GM12878 (cell line): ENCODE data around the gene USP11. TPM values are rescaled to one million over a fixed set of nuclear protein-coding genes. Genes with fewer than 3 reads are reported as not detected.

Source experiments
- ATAC-seq: fragments of 200-7000 bp; cut with Tn5 transposase; 3 replicates; pipeline ENCODE4 v1.9.1; 2020; ENCODE audit warnings: mild to moderate bottlenecking, moderate library complexity
- BruUV-seq: library from RNA; stranded (reverse); fragments of 400-500 nt; replicated peaks from 2 replicates; lab custom pipeline; 2021; lab: Mats Ljungman, UMichigan
- CTCF ChIA-PET: fragments of 300-600 bp; sonication (Branson Sonifier 250); formaldehyde crosslinking; extraction: SDS; loops from one replicate; lab custom pipeline; 2021; ENCODE audit warnings: inconsistent platforms; lab: Yijun Ruan, JAX
- POLR2A ChIA-PET: fragments of 350-600 bp; formaldehyde crosslinking; extraction: SDS; loops from one replicate; lab custom pipeline; 2021; ENCODE audit warnings: inconsistent platforms; lab: Charles Lee
- RAD21 ChIA-PET: fragments of 300-600 bp; sonication (Branson Sonifier 250); formaldehyde crosslinking; loops from one replicate; lab custom pipeline; 2023; ENCODE audit warnings: antibody characterized with exemption; ENCODE audit not compliant: unreplicated experiment; lab: Charles Lee
- SMC1A ChIA-PET: fragments of 300-600 bp; sonication (Branson Sonifier 250); formaldehyde crosslinking; loops from one replicate; lab custom pipeline; 2023; ENCODE audit not compliant: unreplicated experiment, uncharacterized antibody; lab: Charles Lee
- DNase-seq: peaks from one replicate; pipeline ENCODE4 v3.0.0-alpha.2; 2011; ENCODE audit warnings: low read depth, low spot score
- FAIRE-seq: peaks from 3 replicates; lab custom pipeline; 2011; peaks lifted over from hg19 to GRCh38; lab: Jason Lieb, UNC
- H2AFZ ChIP-seq: 2 replicates; pipeline ENCODE4 v1.6.0; 2011; ENCODE audit warnings: low read depth, low read length, control low read depth; ENCODE audit not compliant: control insufficient read depth
- H3K27ac ChIP-seq: 2 replicates; pipeline ENCODE4 v1.5.1; 2011; ENCODE audit warnings: control low read depth; ENCODE audit not compliant: control insufficient read depth, insufficient read depth
- H3K27me3 ChIP-seq, 2 experiments: replicated peaks in 1 of 2; 2 replicates each; pipeline versions ENCODE4 v1.6.0 to v1.6.1; 2011; ENCODE audit warnings: low read length in 1 of 2; ENCODE audit not compliant: control insufficient read depth in 2 of 2, insufficient read depth in 2 of 2
- H3K36me3 ChIP-seq, 2 experiments: 2 replicates each; pipeline ENCODE4 v1.5.1; 2011; ENCODE audit warnings: low read length in 1 of 2; ENCODE audit not compliant: control insufficient read depth in 2 of 2, insufficient read depth in 2 of 2
- H3K4me1 ChIP-seq: 2 replicates; pipeline ENCODE4 v1.6.1; 2011; ENCODE audit warnings: mild to moderate bottlenecking, low read length, moderate library complexity, mixed read lengths; ENCODE audit not compliant: control insufficient read depth, insufficient read depth
- H3K4me2 ChIP-seq: 2 replicates; pipeline ENCODE4 v1.6.0; 2011; ENCODE audit warnings: control low read depth; ENCODE audit not compliant: control insufficient read depth, insufficient read depth
- H3K4me3 ChIP-seq: fragments of 200-600 bp; sonication (generic); 2 replicates; pipeline ENCODE4 v1.5.1; 2016
- H3K79me2 ChIP-seq: 2 replicates; pipeline ENCODE4 v1.6.0; 2011; ENCODE audit warnings: low read length; ENCODE audit not compliant: control insufficient read depth, insufficient read depth
- H3K9ac ChIP-seq: 2 replicates; pipeline ENCODE4 v1.8.0; 2011; ENCODE audit warnings: low read length, control low read depth, mixed read lengths; ENCODE audit not compliant: control insufficient read depth, insufficient read depth
- H3K9me3 ChIP-seq: replicated peaks from 3 replicates; pipeline ENCODE4 v1.5.1; 2011; ENCODE audit warnings: mild to moderate bottlenecking, low read length; ENCODE audit not compliant: control insufficient read depth, insufficient read depth
- H4K20me1 ChIP-seq: 2 replicates; pipeline ENCODE4 v1.6.0; 2011; ENCODE audit not compliant: control insufficient read depth, insufficient read depth
- CBFB ChIP-seq: IDR thresholded peaks from 2 replicates; pipeline ENCODE4 v1.6.1; 2016; ENCODE audit warnings: antibody characterized with exemption, low read depth
- CHD2 ChIP-seq: IDR thresholded peaks from 2 replicates; pipeline ENCODE4 v1.6.1; 2011; ENCODE audit warnings: low read depth, low read length, improper control_type of control experiment, borderline replicate concordance
- EGR1 ChIP-seq, 2 experiments: IDR thresholded peaks; 1 replicate in 1 of 2; 2 replicates in 1 of 2; pipeline ENCODE4 v1.6.1; 2011 to 2012; ENCODE audit warnings: low read depth in 2 of 2, low read length in 2 of 2, borderline replicate concordance in 1 of 2, mild to moderate bottlenecking in 1 of 2, moderate library complexity in 1 of 2
- EP300 ChIP-seq, 2 experiments: fragments of 150-350 bp in 1 of 2; IDR thresholded peaks; 2 replicates each; pipeline ENCODE4 v1.6.1; 2011 to 2012; ENCODE audit warnings: low read depth in 2 of 2, low read length in 2 of 2, borderline replicate concordance in 1 of 2, improper control_type of control experiment in 1 of 2, inconsistent platforms in 1 of 2; ENCODE audit not compliant: control insufficient read depth in 1 of 2
- GATAD2B ChIP-seq: fragments of 450-650 bp; conservative IDR thresholded peaks from 2 replicates; pipeline ENCODE4 v1.6.1; 2017; ENCODE audit warnings: low read depth, mild to moderate bottlenecking, moderate library complexity
- HDAC6 ChIP-seq: fragments of 200-600 bp; sonication (generic); IDR thresholded peaks from one replicate; pipeline ENCODE4 v1.8.0; 2017; ENCODE audit warnings: antibody characterized with exemption; ENCODE audit not compliant: unreplicated experiment
- JUNB ChIP-seq: IDR thresholded peaks from 2 replicates; pipeline ENCODE4 v1.6.1; 2016; ENCODE audit warnings: antibody characterized with exemption, mild to moderate bottlenecking
- KLF5 ChIP-seq: fragments of 450-650 bp; IDR thresholded peaks from 2 replicates; pipeline ENCODE4 v1.6.1; 2014; ENCODE audit warnings: mild to moderate bottlenecking; ENCODE audit not compliant: partially characterized antibody
- MTA2 ChIP-seq: fragments of 450-650 bp; IDR thresholded peaks from 2 replicates; pipeline ENCODE4 v1.6.1; 2016; ENCODE audit warnings: low read depth, mild to moderate bottlenecking, moderate library complexity
- MTA3 ChIP-seq: IDR thresholded peaks from 2 replicates; pipeline ENCODE4 v1.6.1; 2012; ENCODE audit warnings: low read length, inconsistent platforms, borderline replicate concordance
- NR2C1 ChIP-seq: fragments of 450-650 bp; IDR thresholded peaks from 2 replicates; pipeline ENCODE4 v1.6.1; 2017; ENCODE audit warnings: antibody characterized with exemption, mild to moderate bottlenecking, moderate library complexity
- NR2F1 ChIP-seq: fragments of 450-650 bp; conservative IDR thresholded peaks from 2 replicates; pipeline ENCODE4 v1.6.1; 2017; ENCODE audit warnings: mild to moderate bottlenecking
- POLR2A ChIP-seq: IDR thresholded peaks from 2 replicates; pipeline ENCODE4 v1.6.1; 2011; ENCODE audit warnings: low read depth, mild to moderate bottlenecking, low read length
- RAD21 ChIP-seq: IDR thresholded peaks from 2 replicates; pipeline ENCODE4 v1.6.1; 2011; ENCODE audit warnings: mild to moderate bottlenecking, low read depth, low read length, moderate library complexity; ENCODE audit not compliant: insufficient read depth
- RCOR1 ChIP-seq: conservative IDR thresholded peaks from 2 replicates; pipeline ENCODE4 v1.6.1; 2012; ENCODE audit warnings: low read depth, low read length, improper control_type of control experiment
- SMC3 ChIP-seq: IDR thresholded peaks from 2 replicates; pipeline ENCODE4 v1.6.1; 2011; ENCODE audit warnings: low read length, improper control_type of control experiment, borderline replicate concordance
- SP1 ChIP-seq: IDR thresholded peaks from one replicate; pipeline ENCODE4 v1.6.1; 2011; ENCODE audit warnings: low read depth, low read length
- TAF1 ChIP-seq: IDR thresholded peaks from 2 replicates; pipeline ENCODE4 v1.6.1; 2011; ENCODE audit warnings: mild to moderate bottlenecking, low read depth, low read length, borderline replicate concordance
- TARDBP ChIP-seq: IDR thresholded peaks from 2 replicates; pipeline ENCODE4 v1.6.1; 2016; ENCODE audit warnings: borderline replicate concordance
- ZNF687 ChIP-seq: fragments of 450-650 bp; IDR thresholded peaks from 2 replicates; pipeline ENCODE4 v1.6.1; 2017; ENCODE audit warnings: mild to moderate bottlenecking, moderate library complexity
- WGBS: methylation state at CpG from one replicate; pipeline ENCODE4 v1.1.6; 2016; ENCODE audit warnings: low lambda C conversion rate; ENCODE audit not compliant: insufficient replicate concordance, insufficient coverage; ENCODE audit errors: missing lambda C conversion rate; 5-methylcytosine and 5-hydroxymethylcytosine counted together
- in situ Hi-C: fragments of 300-500 bp; cut with MboI; formaldehyde crosslinking; loops from 9 replicates; pipeline ENCODE4 v1.14.3; 2018; ENCODE audit warnings: mixed read lengths
- intact Hi-C: fragments of 100-400 bp; cut with micrococcal nuclease; formaldehyde crosslinking; loops from one replicate; pipeline ENCODE4 v1.14.2; 2022; ENCODE audit not compliant: unreplicated experiment
- polyA plus RNA-seq, 11 experiments: library from polyadenylated mRNA; depleted of rRNA in 4 of 11; unstranded in 6 of 11; stranded (reverse) in 5 of 11; fragments of >200 nt; fragmentation: Nextera tagmentation in 4 of 11; fragmentation: Illumina TruSeq in 1 of 11; extraction: Ambion mirVana in 4 of 11; extraction: Trizol in 1 of 11; gene quantifications; 1 replicate in 1 of 11; 2 replicates in 10 of 11; pipeline versions ENCODE4 v1.2.1 to v1.2.3, GENCODE V29; 2011 to 2016; ENCODE audit warnings: inconsistent platforms in 2 of 11, missing spikeins in 2 of 11, low read depth in 1 of 11
- total RNA-seq, 4 experiments: library from RNA; depleted of rRNA in 3 of 4; stranded (reverse); fragments of >200 nt in 3 of 4; fragmentation: Illumina TruSeq in 1 of 4; extraction: Trizol in 1 of 4; gene quantifications; 2 replicates each; pipeline versions ENCODE4 v1.2.1 to v1.2.3, GENCODE V29; 2013 to 2021

Gene USP11
- total and polyA plus RNA-seq, 10 of the 15 experiments (the other 5 are each of a cell fraction or from before 2014, with no cell fraction given) = 3.3 to 44.0 (median 20.9) TPM

- ChIA-PET SMC1A (interaction anchor here (2.2 to 3.1 kb wide), 3 partner anchors 49 to 191 kb away, joined by 8 to 20 read pairs (median 8); partner anchors contain the start of genes NDUFB11 and RBM10), POLR2A (interaction anchor here (0.6 to 3.4 kb wide), 6 partner anchors 24 to 1440 kb away, joined by 3 to 25 read pairs (median 4); partner anchors contain the start of genes CDK16, NDUFB11 and USP11), CTCF (interaction anchor here (0.6 to 2.2 kb wide), 9 partner anchors 15 to 834 kb away, joined by 3 to 14 read pairs (median 3); partner anchors contain the start of genes CDK16, NDUFB11 and RBM10), RAD21 (interaction anchor here (0.8 to 2.0 kb wide), 7 partner anchors 24 to 242 kb away, joined by 3 to 8 read pairs (median 5); partner anchors contain the start of genes CDK16, NDUFB11 and RBM10)
- peaks cover 4 to 7% of the 10 kb centered on the region in 2 experiments; a peak in 2 of 4 replicates for H3K36me3 ChIP-seq
- H4K20me1 ChIP-seq = peaks cover 9% of the 10 kb centered on the region; the same call in 1 of the 2 replicates
- WGBS = 1% methylated on average over 41 of the region's 50 CpGs
- H3K9ac ChIP-seq = peak within 1 kb of the TSS; percentile 97
- peak within 1 kb of the TSS; percentile 79 for H2AFZ ChIP-seq
- no peaks in the 10 kb centered on the region for H3K27me3 ChIP-seq
- H3K9me3 ChIP-seq = no peaks in the 10 kb centered on the region
- intact Hi-C loops (loop anchor here (1.0 to 5.0 kb wide), 9 partner anchors 25 to 1754 kb away; partner anchors contain the start of genes CDK16, NDUFB11 and RBM10), in situ Hi-C loops (loop anchor here (5.0 to 10.0 kb wide), 2 partner anchors 194 to 461 kb away; partner anchors contain the start of genes ELK1 and UXT)
- H3K27ac ChIP-seq = peak within 1 kb of the TSS; percentile 89
- peak within 1 kb of the TSS; percentile 96 for H3K4me2 ChIP-seq
- H3K79me2 ChIP-seq = peaks cover 59% of the 10 kb centered on the region
- FAIRE-seq (peak; percentile 99), ATAC-seq (peak; percentile 84), DNase-seq (peak; percentile 97)
- TSS peak; percentile 60 for BruUV-seq
- peak within 1 kb of the TSS; percentile 91 for H3K4me3 ChIP-seq
- peaks cover 13% of the 10 kb centered on the region for H3K4me1 ChIP-seq
- no peak for TF ChIP-seq MTA2
- peak; percentile 79; the same call in 1 of the 2 replicates for TF ChIP-seq TAF1
- TF ChIP-seq RAD21 = peak; percentile 92
- TF ChIP-seq CBFB = peak; percentile 81; the same call in 1 of the 2 replicates
- TF ChIP-seq GATAD2B = peak; percentile 55; the same call in 1 of the 2 replicates
- TF ChIP-seq SP1 = peak; percentile 51
- TF ChIP-seq CHD2 = 0 out of 2 replicates have a peak, but pooled peaks have one; percentile 19
- 0 out of 2 replicates have a peak, but pooled peaks have one; percentile 38 for TF ChIP-seq NR2C1
- TF ChIP-seq KLF5 = no peak
- 0 out of 3 replicates have a peak, but pooled peaks of 1 of the 2 experiments have one; percentile 24 for TF ChIP-seq EGR1 (IDR thresholded peaks at IDR 0.05; ENCODE audit: borderline replicate concordance in 1 of 2, low read depth in 2 of 2, low read length in 2 of 2)
- TF ChIP-seq TARDBP = no peak
- 0 out of 4 replicates have a peak, but pooled peaks of 1 of the 2 experiments have one; percentile 29 for TF ChIP-seq EP300 (IDR thresholded peaks at IDR 0.05; ENCODE audit: borderline replicate concordance in 1 of 2, control insufficient read depth in 1 of 2, low read depth in 2 of 2, low read length in 2 of 2)
- TF ChIP-seq JUNB = no peak
- no peak for TF ChIP-seq MTA3
- 0 out of 2 replicates have a peak, but pooled peaks have one; percentile 9 for TF ChIP-seq NR2F1
- TF ChIP-seq HDAC6 = peak; percentile 57
- no peak for TF ChIP-seq RCOR1
- peak; percentile 91 for TF ChIP-seq SMC3
- peak; percentile 98 for TF ChIP-seq POLR2A
- TF ChIP-seq ZNF687 = no peak
Measured at GRCh38 chrX:47193475-47194193, 39.2 kb upstream of the USP11 start, which contains the start of gene UBA1. Gene UBA1 (plus strand): TSS chrX:47193829. CDS start chrX:47198803, 4,974 bp downstream.
